ENCODE data around the gene PLCD1. TPM values are rescaled to one million over a fixed set of nuclear protein-coding genes. Genes with fewer than 3 reads are reported as not detected.
"Not testable (repeated sequence)": the region's sequence is repeated elsewhere in the genome, so short reads cannot be mapped to it uniquely, and the experiment has no call there.

The PLCD1 gene
- polyA plus RNA-seq, 3 donors from 2014 or later: 11.6 to 18.0 (median 12.1) TPM

GRCh38 chr3:38047896-38048295 lies 18.5 kb upstream of the PLCD1 start:
- no peak overlapping the region for H3K4me3 Mint-ChIP-seq
- H3K27me3 Mint-ChIP-seq (ENCODE audit: low read depth in 3 of 3): peaks cover 1 to 3% (median 2%) of the 10 kb centered on the region in 3 donors
- no peak for DNase-seq

GRCh38 chr3:38046821-38047220 lies 17.4 kb upstream of the PLCD1 start:
- no peak overlapping the region for H3K27ac Mint-ChIP-seq
- no peak overlapping the region for H3K4me3 Mint-ChIP-seq
- H3K36me3 Mint-ChIP-seq: peaks cover 17 to 39% (median 28%) of the 10 kb centered on the region in 3 donors
- H3K27me3 Mint-ChIP-seq (ENCODE audit: low read depth in 3 of 3): peaks cover 0 to 1% (median 0%) of the 10 kb centered on the region in 3 donors
- DNase-seq: no peak
- H3K4me1 Mint-ChIP-seq: no peaks in the 10 kb centered on the region
- H3K9me3 Mint-ChIP-seq: no peaks in the 10 kb centered on the region

More at GRCh38 chr3:38047896-38048295, 18.5 kb upstream of the PLCD1 start:
- H3K36me3 Mint-ChIP-seq: peaks cover 15 to 37% (median 30%) of the 10 kb centered on the region in 3 donors
- H3K27ac Mint-ChIP-seq: no peak overlapping the region
- H3K4me1 Mint-ChIP-seq: no peaks in the 10 kb centered on the region
- H3K9me3 Mint-ChIP-seq: no peaks in the 10 kb centered on the region

GRCh38 chr3:38046027-38046426 lies 16.6 kb upstream of the PLCD1 start:
- no peak overlapping the region for H3K27ac Mint-ChIP-seq
- H3K9me3 Mint-ChIP-seq: no peaks in the 10 kb centered on the region
- H3K36me3 Mint-ChIP-seq: peaks cover 12 to 39% (median 23%) of the 10 kb centered on the region in 3 donors
- no peak overlapping the region for H3K4me3 Mint-ChIP-seq
- DNase-seq: no peak
- no peaks in the 10 kb centered on the region for H3K27me3 Mint-ChIP-seq (ENCODE audit: low read depth in 3 of 3)
- no peaks in the 10 kb centered on the region for H3K4me1 Mint-ChIP-seq

GRCh38 chr3:38043486-38043885 lies 14.0 kb upstream of the PLCD1 start:
- Mint-ChIP-seq H3K36me3 (peaks cover 7 to 30% (median 21%) of the 10 kb centered on the region in 3 donors), H3K4me1 (peaks cover 21 to 22% of the 10 kb centered on the region in 2 donors), H3K9me3 (no peaks in the 10 kb centered on the region), H3K27me3 (ENCODE audit: low read depth in 3 of 3) (peaks cover 3 to 11% (median 9%) of the 10 kb centered on the region in 3 donors), H3K4me3 (no peak overlapping the region), H3K27ac (no peak overlapping the region)
- DNase-seq: no peak

- Mint-ChIP-seq H3K27me3 (ENCODE audit: low read depth in 3 of 3) (peaks cover 5 to 14% (median 14%) of the 10 kb centered on the region in 3 donors), H3K27ac (peak overlapping the region; percentile 91 to 100 (median 97)), H3K9me3 (no peaks in the 10 kb centered on the region), H3K4me1 (peaks cover 37 to 38% of the 10 kb centered on the region in 2 donors), H3K4me3 (peak overlapping the region; percentile 79 to 93 (median 85)), H3K36me3 (peaks cover 3 to 7% (median 4%) of the 10 kb centered on the region in 3 donors)
- no peak for DNase-seq
Measured at GRCh38 chr3:38040401-38040800, 11.0 kb upstream of the PLCD1 start.

- H3K27ac Mint-ChIP-seq: peak overlapping the region; percentile 91 to 100 (median 97)
- peaks cover 37 to 38% of the 10 kb centered on the region in 2 donors for H3K4me1 Mint-ChIP-seq
- peak overlapping the region; percentile 79 to 93 (median 85) for H3K4me3 Mint-ChIP-seq
- H3K9me3 Mint-ChIP-seq: no peaks in the 10 kb centered on the region
- peaks cover 5 to 14% (median 14%) of the 10 kb centered on the region in 3 donors for H3K27me3 Mint-ChIP-seq (ENCODE audit: low read depth in 3 of 3)
- peak; percentile 60 to 69 (median 64) for DNase-seq
- peaks cover 3 to 7% (median 4%) of the 10 kb centered on the region in 3 donors for H3K36me3 Mint-ChIP-seq
Measured at GRCh38 chr3:38039899-38040261, 10.4 kb upstream of the PLCD1 start.

GRCh38 chr3:38039101-38039898 lies 9.9 kb upstream of the PLCD1 start, which contains the start of gene DLEC1:
Gene DLEC1, plus strand, starts transcription at chr3:38039208. Its CDS starts 18 bp downstream, at chr3:38039226.
- DNase-seq: peak; percentile 84 to 91 (median 88)
- H3K36me3 Mint-ChIP-seq: peaks cover 3 to 6% (median 4%) of the 10 kb centered on the region in 3 donors
- peak within 1 kb of the TSS; percentile 91 to 100 (median 97) for H3K27ac Mint-ChIP-seq
- peak within 1 kb of the TSS; percentile 79 to 93 (median 85) for H3K4me3 Mint-ChIP-seq
- peaks cover 37 to 38% of the 10 kb centered on the region in 2 donors for H3K4me1 Mint-ChIP-seq
- no peaks in the 10 kb centered on the region for H3K9me3 Mint-ChIP-seq
- H3K27me3 Mint-ChIP-seq (ENCODE audit: low read depth in 3 of 3): peaks cover 5 to 14% (median 14%) of the 10 kb centered on the region in 3 donors

GRCh38 chr3:38038447-38038911 lies 9.0 kb upstream of the PLCD1 start:
- Mint-ChIP-seq H3K27me3 (ENCODE audit: low read depth in 3 of 3) (peaks cover 7 to 14% (median 14%) of the 10 kb centered on the region in 3 donors), H3K4me3 (peak overlapping the region; percentile 79 to 93 (median 85)), H3K27ac (peak overlapping the region; percentile 91 to 100 (median 97)), H3K9me3 (no peaks in the 10 kb centered on the region), H3K36me3 (peaks cover 3 to 6% (median 4%) of the 10 kb centered on the region in 3 donors), H3K4me1 (peaks cover 37 to 38% of the 10 kb centered on the region in 2 donors)
- DNase-seq: no peak

GRCh38 chr3:38036906-38037305 lies 7.5 kb upstream of the PLCD1 start:
- peaks cover 37 to 38% of the 10 kb centered on the region in 2 donors for H3K4me1 Mint-ChIP-seq
- no peaks in the 10 kb centered on the region for H3K9me3 Mint-ChIP-seq
- peaks cover 10 to 14% (median 14%) of the 10 kb centered on the region in 3 donors for H3K27me3 Mint-ChIP-seq (ENCODE audit: low read depth in 3 of 3)
- H3K4me3 Mint-ChIP-seq: peak overlapping the region in 1 of 5 donors; percentile 46
- H3K36me3 Mint-ChIP-seq: peaks cover 0 to 3% (median 0%) of the 10 kb centered on the region in 3 donors
- DNase-seq: no peak
- H3K27ac Mint-ChIP-seq: peak overlapping the region in 5 of 6 donors; percentile 56 to 100 (median 97)

GRCh38 chr3:38036286-38036685 lies 6.8 kb upstream of the PLCD1 start:
- peaks cover 10 to 14% (median 14%) of the 10 kb centered on the region in 3 donors for H3K27me3 Mint-ChIP-seq (ENCODE audit: low read depth in 3 of 3)

GRCh38 chr3:38034335-38034734 lies 4.9 kb upstream of the PLCD1 start:
- not testable (repeated sequence) for H3K27me3 Mint-ChIP-seq (ENCODE audit: low read depth in 3 of 3); H3K4me3 Mint-ChIP-seq; H3K36me3 Mint-ChIP-seq; H3K9me3 Mint-ChIP-seq; DNase-seq
- Mint-ChIP-seq H3K4me1 (peaks cover 29 to 30% of the 10 kb centered on the region in 2 donors), H3K27ac (peak overlapping the region in 2 of 6 donors; percentile 23 to 49)

More at GRCh38 chr3:38036286-38036685, 6.8 kb upstream of the PLCD1 start:
- no peak for DNase-seq
- peak overlapping the region in 3 of 6 donors; percentile 56 to 97 (median 91) for H3K27ac Mint-ChIP-seq
- H3K4me1 Mint-ChIP-seq: peaks cover 37 to 38% of the 10 kb centered on the region in 2 donors
- H3K4me3 Mint-ChIP-seq: peak overlapping the region in 1 of 5 donors; percentile 40
- H3K36me3 Mint-ChIP-seq: peaks cover 0 to 3% (median 0%) of the 10 kb centered on the region in 3 donors
- H3K9me3 Mint-ChIP-seq: no peaks in the 10 kb centered on the region

- peaks cover 22 to 24% of the 10 kb centered on the region in 2 donors for H3K4me1 Mint-ChIP-seq
- not testable (repeated sequence) for DNase-seq; H3K9me3 Mint-ChIP-seq; H3K4me3 Mint-ChIP-seq; H3K27ac Mint-ChIP-seq; H3K27me3 Mint-ChIP-seq (ENCODE audit: low read depth in 3 of 3); H3K36me3 Mint-ChIP-seq
Measured at GRCh38 chr3:38033586-38033985, 4.1 kb upstream of the PLCD1 start.

- no peak for DNase-seq
- peaks cover 13 to 17% of the 10 kb centered on the region in 2 donors for H3K4me1 Mint-ChIP-seq
- H3K36me3 Mint-ChIP-seq: peaks cover 0 to 3% (median 0%) of the 10 kb centered on the region in 3 donors
- H3K9me3 Mint-ChIP-seq: peaks cover 0 to 2% (median 0%) of the 10 kb centered on the region in 6 donors
- peaks cover 0 to 7% (median 3%) of the 10 kb centered on the region in 3 donors for H3K27me3 Mint-ChIP-seq (ENCODE audit: low read depth in 3 of 3)
- H3K27ac Mint-ChIP-seq: no peak overlapping the region
- H3K4me3 Mint-ChIP-seq: no peak overlapping the region
Measured at GRCh38 chr3:38032328-38032865, 3.0 kb upstream of the PLCD1 start.
